Hepatocyte (in vitro differentiated cells): ENCODE data around the gene PLA2G4C. TPM values are rescaled to one million over a fixed set of nuclear protein-coding genes. Genes with fewer than 3 reads are reported as not detected.

Experiments used
- DNase-seq: peaks from one replicate; pipeline ENCODE4 v3.0.0-alpha.2; 2016; ENCODE audit warnings: low spot score
- H2AFZ ChIP-seq: fragments of 200-600 bp; sonication (generic); 2 replicates; pipeline ENCODE4 v1.6.0; 2016; ENCODE audit warnings: antibody characterized with exemption, mild to moderate bottlenecking
- H3K27ac ChIP-seq: fragments of 200-600 bp; sonication (generic); 2 replicates; pipeline ENCODE4 v1.5.1; 2016; ENCODE audit warnings: mild to moderate bottlenecking
- H3K27me3 ChIP-seq: fragments of 200-600 bp; sonication (generic); 2 replicates; pipeline ENCODE4 v1.6.1; 2016
- H3K36me3 ChIP-seq: fragments of 200-600 bp; sonication (generic); replicated peaks from 2 replicates; pipeline ENCODE4 v1.5.1; 2016; ENCODE audit warnings: low read depth; ENCODE audit not compliant: insufficient read depth
- H3K4me1 ChIP-seq: fragments of 200-600 bp; sonication (generic); 2 replicates; pipeline ENCODE4 v1.5.1; 2016; ENCODE audit warnings: mild to moderate bottlenecking, moderate library complexity; ENCODE audit not compliant: insufficient read depth
- H3K4me2 ChIP-seq: fragments of 200-600 bp; sonication (generic); 2 replicates; pipeline ENCODE4 v1.6.0; 2016
- H3K4me3 ChIP-seq: fragments of 200-600 bp; sonication (generic); 2 replicates; pipeline ENCODE4 v1.5.1; 2016; ENCODE audit warnings: mild to moderate bottlenecking
- H3K79me2 ChIP-seq: fragments of 200-600 bp; sonication (generic); 2 replicates; pipeline ENCODE4 v1.6.0; 2017; ENCODE audit warnings: mild to moderate bottlenecking
- H3K9me2 ChIP-seq: fragments of 200-600 bp; sonication (generic); replicated peaks from 2 replicates; pipeline ENCODE4 v1.6.0; 2017; ENCODE audit warnings: mild to moderate bottlenecking; ENCODE audit not compliant: insufficient read depth
- H3K9me3 ChIP-seq: fragments of 200-600 bp; sonication (generic); 2 replicates; pipeline ENCODE4 v1.5.1; 2016; ENCODE audit warnings: low read depth, mild to moderate bottlenecking
- H4K20me1 ChIP-seq: fragments of 200-600 bp; sonication (generic); 2 replicates; pipeline ENCODE4 v1.6.0; 2016; ENCODE audit warnings: mild to moderate bottlenecking; ENCODE audit not compliant: insufficient read depth, poor library complexity, severe bottlenecking
- EZH2 ChIP-seq: fragments of 200-600 bp; sonication (generic); IDR thresholded peaks from 2 replicates; pipeline ENCODE4 v1.6.1; 2016; ENCODE audit warnings: antibody characterized with exemption, mild to moderate bottlenecking, borderline replicate concordance
- EZH2phosphoT487 ChIP-seq: fragments of 200-600 bp; sonication (generic); IDR thresholded peaks from one replicate; pipeline ENCODE4 v1.6.1; 2018; ENCODE audit warnings: antibody characterized with exemption, mild to moderate bottlenecking, low read depth, moderate library complexity; ENCODE audit not compliant: unreplicated experiment, severe bottlenecking
- WGBS: methylation state at CpG from one replicate; pipeline ENCODE4 v1.1.6; 2016; ENCODE audit warnings: low lambda C conversion rate; ENCODE audit errors: missing lambda C conversion rate; 5-methylcytosine and 5-hydroxymethylcytosine counted together
- polyA plus RNA-seq: library from polyadenylated mRNA; unstranded; fragments of >200 nt; fragmentation: Nextera tagmentation; extraction: Ambion mirVana; gene quantifications from 2 replicates; pipeline ENCODE4 v1.2.1, GENCODE V29; 2016
- total RNA-seq: library from RNA; depleted of rRNA; stranded (reverse); fragments of >200 nt; gene quantifications from 2 replicates; pipeline ENCODE4 v1.2.3, GENCODE V29; 2014
- TF ChIP-seq, protein P1 (sequence below): fragments of 200-600 bp; sonication (generic); IDR thresholded peaks from 2 replicates; pipeline ENCODE4 v1.5.1; 2016; ENCODE audit warnings: antibody characterized with exemption, mild to moderate bottlenecking; ENCODE audit not compliant: poor library complexity

PLA2G4C gene
- total and polyA plus RNA-seq, 2 experiments from 2014 or later, result 2.0 to 5.4 TPM

GRCh38 chr19:48020686-48021085, 89.9 kb downstream of the PLA2G4C start:
- H3K27me3 ChIP-seq, result no peaks in the 10 kb centered on the region
- H3K36me3 ChIP-seq, result no peaks in the 10 kb centered on the region
- WGBS, result 98% methylated on average over 3 of the region's 3 CpGs
- H3K9me3 ChIP-seq, result no peaks in the 10 kb centered on the region
- TF ChIP-seq, protein P1, sequence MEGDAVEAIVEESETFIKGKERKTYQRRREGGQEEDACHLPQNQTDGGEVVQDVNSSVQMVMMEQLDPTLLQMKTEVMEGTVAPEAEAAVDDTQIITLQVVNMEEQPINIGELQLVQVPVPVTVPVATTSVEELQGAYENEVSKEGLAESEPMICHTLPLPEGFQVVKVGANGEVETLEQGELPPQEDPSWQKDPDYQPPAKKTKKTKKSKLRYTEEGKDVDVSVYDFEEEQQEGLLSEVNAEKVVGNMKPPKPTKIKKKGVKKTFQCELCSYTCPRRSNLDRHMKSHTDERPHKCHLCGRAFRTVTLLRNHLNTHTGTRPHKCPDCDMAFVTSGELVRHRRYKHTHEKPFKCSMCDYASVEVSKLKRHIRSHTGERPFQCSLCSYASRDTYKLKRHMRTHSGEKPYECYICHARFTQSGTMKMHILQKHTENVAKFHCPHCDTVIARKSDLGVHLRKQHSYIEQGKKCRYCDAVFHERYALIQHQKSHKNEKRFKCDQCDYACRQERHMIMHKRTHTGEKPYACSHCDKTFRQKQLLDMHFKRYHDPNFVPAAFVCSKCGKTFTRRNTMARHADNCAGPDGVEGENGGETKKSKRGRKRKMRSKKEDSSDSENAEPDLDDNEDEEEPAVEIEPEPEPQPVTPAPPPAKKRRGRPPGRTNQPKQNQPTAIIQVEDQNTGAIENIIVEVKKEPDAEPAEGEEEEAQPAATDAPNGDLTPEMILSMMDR, result no peak
- no peak for TF ChIP-seq EZH2
- DNase-seq, result no peak
- H3K79me2 ChIP-seq, result no peaks in the 10 kb centered on the region
- no peak overlapping the region for H3K27ac ChIP-seq
- no peak overlapping the region for H3K4me3 ChIP-seq
- H3K9me2 ChIP-seq, result no peaks in the 10 kb centered on the region
- no peaks in the 10 kb centered on the region for H4K20me1 ChIP-seq
- H3K4me2 ChIP-seq, result no peak overlapping the region
- no peak overlapping the region for H2AFZ ChIP-seq
- no peaks in the 10 kb centered on the region for H3K4me1 ChIP-seq

DNA sequence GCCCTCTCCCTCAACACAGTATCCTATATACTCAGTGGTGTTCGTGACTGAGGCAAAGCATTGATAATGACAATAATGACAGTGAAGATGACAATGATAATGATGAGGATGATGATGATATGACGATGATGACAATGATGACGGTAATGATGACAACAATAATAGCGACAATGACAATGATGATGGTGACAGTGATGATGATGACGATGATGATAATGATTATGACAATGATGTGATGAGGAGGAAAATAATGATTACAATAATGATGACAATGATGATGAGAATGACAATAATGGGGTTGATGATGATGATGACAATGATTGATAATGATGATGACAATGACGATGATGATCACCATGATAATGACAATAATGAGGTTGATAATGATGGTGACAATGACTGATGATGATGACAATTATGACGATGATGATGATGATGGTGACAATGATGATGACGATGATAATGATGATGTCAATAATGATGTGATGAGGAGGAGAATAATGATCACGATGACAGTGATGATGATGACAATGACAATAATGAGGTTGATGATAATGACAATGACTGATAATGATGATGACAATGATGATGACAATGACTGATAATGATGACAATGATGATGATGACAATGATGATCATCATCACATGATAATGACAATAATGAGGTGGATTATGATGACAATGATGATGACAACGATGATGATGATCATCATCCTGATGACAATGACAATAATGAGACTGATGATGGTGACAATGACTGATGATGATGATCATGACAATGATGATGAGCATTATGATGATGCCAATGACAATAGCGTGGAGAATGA, 99.5 kb downstream of the PLA2G4C start:
- Histone ChIP-seq H3K27me3 (no peaks in the 10 kb centered on the region), H3K4me3 (no peak overlapping the region), H3K36me3 (no peaks in the 10 kb centered on the region), H3K4me2 (no peak overlapping the region), H3K9me2 (no peaks in the 10 kb centered on the region), H3K9me3 (no peaks in the 10 kb centered on the region), H3K79me2 (no peaks in the 10 kb centered on the region), H3K4me1 (no peaks in the 10 kb centered on the region), H4K20me1 (no peaks in the 10 kb centered on the region), H3K27ac (no peak overlapping the region), H2AFZ (no peak overlapping the region)
- DNase-seq, result no peak
- WGBS, result 88% methylated on average over 11 of the region's 11 CpGs
- TF ChIP-seq, protein P1, result no peak
- TF ChIP-seq EZH2phosphoT487 (no peak), EZH2 (no peak)

DNA sequence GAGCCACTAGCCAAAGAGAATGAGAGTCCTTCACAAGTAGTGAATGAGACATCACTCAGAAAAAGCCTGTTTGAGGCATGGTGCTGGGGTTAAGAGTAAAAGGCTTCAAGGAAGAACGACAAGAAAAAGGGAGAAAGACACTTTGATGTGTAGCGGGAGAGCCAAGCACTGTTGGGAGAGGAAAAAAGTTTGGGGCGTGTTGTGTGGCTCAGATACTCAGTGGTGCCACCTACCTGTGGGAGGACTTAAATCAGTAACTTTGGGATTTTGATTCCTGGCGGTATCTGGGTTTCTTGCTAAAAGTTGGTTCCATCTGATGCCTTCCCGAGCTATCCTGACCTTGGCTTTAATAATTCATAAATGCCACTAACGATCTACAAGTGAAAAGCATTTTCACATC, 103.9 kb downstream of the PLA2G4C start:
- Histone ChIP-seq H3K4me1 (no peaks in the 10 kb centered on the region), H2AFZ (no peak overlapping the region), H3K9me3 (no peaks in the 10 kb centered on the region), H3K36me3 (no peaks in the 10 kb centered on the region), H3K9me2 (no peaks in the 10 kb centered on the region), H3K79me2 (no peaks in the 10 kb centered on the region), H4K20me1 (no peaks in the 10 kb centered on the region), H3K27me3 (no peaks in the 10 kb centered on the region), H3K4me3 (no peak overlapping the region), H3K27ac (no peak overlapping the region), H3K4me2 (no peak overlapping the region)
- TF ChIP-seq EZH2phosphoT487, result no peak
- no peak for TF ChIP-seq EZH2
- TF ChIP-seq, protein P1, result no peak
- no peak for DNase-seq
- 83% methylated on average over 6 of the region's 6 CpGs for WGBS
